ENCODE measurements around the gene APOA5. TPM values are rescaled to one million over a fixed set of nuclear protein-coding genes. Genes with fewer than 3 reads are reported as not detected.

The APOA5 gene
- polyA plus RNA-seq, 2 of the 4 experiments (the other 2 are of a cell fraction) = not detected

DNA sequence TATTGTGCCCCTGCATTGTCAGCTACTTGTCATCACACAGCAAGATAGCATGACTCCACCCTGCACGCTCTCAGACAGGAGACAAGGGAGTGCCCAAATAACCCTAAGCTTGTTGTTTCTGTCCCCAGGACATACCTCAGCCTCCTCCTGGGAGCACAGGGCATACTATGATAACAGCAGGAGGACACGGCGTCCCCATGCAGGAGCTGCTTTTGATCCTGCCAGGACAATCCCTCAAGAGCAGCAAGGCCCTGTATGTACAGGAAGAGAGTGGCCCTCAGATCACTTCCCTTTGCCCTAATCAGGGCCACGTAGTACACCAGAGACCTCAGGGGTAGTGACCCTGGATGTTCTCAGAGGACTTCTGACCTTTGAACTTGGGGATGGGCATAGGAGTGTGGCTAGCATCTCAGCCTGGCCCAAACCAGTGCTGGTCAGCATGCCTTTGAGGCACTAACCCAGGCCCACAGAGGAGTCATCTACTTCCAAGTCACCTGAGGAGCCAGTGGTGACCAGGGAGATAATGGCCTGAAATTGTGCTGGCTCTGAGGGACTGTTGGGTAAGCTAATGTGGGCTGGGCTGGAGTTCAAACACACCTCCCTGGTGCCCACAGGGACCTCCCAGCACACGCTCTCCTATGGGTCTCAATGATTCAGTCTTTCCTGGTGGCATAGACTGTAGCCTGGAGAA is 22.2 kb upstream of the APOA5 start:
- 0 out of 3 replicates have a peak, but pooled peaks cover 3% of the 10 kb centered on the region for H3K4me1 ChIP-seq
- H3K27ac ChIP-seq = no peak overlapping the region
- POLR2A ChIA-PET = no interaction called here
- FAIRE-seq (no peak), ATAC-seq (no peak), DNase-seq (ENCODE audit: low read depth in 1 of 2, low spot score in 1 of 2) (no peak)
- WGBS (ENCODE audit: missing lambda C conversion rate) = 62% methylated on average over 4 of the region's 5 CpGs
- H3K9me3 ChIP-seq = no peaks in the 10 kb centered on the region
- TF ChIP-seq, protein P1, sequence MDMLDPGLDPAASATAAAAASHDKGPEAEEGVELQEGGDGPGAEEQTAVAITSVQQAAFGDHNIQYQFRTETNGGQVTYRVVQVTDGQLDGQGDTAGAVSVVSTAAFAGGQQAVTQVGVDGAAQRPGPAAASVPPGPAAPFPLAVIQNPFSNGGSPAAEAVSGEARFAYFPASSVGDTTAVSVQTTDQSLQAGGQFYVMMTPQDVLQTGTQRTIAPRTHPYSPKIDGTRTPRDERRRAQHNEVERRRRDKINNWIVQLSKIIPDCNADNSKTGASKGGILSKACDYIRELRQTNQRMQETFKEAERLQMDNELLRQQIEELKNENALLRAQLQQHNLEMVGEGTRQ (IDR thresholded peaks at IDR 0.05) = no peak
- TF ChIP-seq, protein P2, sequence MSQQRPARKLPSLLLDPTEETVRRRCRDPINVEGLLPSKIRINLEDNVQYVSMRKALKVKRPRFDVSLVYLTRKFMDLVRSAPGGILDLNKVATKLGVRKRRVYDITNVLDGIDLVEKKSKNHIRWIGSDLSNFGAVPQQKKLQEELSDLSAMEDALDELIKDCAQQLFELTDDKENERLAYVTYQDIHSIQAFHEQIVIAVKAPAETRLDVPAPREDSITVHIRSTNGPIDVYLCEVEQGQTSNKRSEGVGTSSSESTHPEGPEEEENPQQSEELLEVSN (IDR thresholded peaks at IDR 0.05; ENCODE audit: borderline replicate concordance, low read depth) = no peak
- no peak for TF ChIP-seq SREBF2 (IDR thresholded peaks at IDR 0.05)
- TF ChIP-seq EHMT2 (IDR thresholded peaks at IDR 0.05; ENCODE audit: low read depth) = no peak
- no peak for TF ChIP-seq MYC (IDR thresholded peaks at IDR 0.05; ENCODE audit: borderline replicate concordance, low read length)
- TF ChIP-seq, protein P3, sequence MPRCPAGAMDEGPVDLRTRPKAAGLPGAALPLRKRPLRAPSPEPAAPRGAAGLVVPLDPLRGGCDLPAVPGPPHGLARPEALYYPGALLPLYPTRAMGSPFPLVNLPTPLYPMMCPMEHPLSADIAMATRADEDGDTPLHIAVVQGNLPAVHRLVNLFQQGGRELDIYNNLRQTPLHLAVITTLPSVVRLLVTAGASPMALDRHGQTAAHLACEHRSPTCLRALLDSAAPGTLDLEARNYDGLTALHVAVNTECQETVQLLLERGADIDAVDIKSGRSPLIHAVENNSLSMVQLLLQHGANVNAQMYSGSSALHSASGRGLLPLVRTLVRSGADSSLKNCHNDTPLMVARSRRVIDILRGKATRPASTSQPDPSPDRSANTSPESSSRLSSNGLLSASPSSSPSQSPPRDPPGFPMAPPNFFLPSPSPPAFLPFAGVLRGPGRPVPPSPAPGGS (IDR thresholded peaks at IDR 0.05) = no peak
- TF ChIP-seq ZNF302 (CRISPR knock-in tag; IDR thresholded peaks at IDR 0.05) = no peak
- TF ChIP-seq ZSCAN20 (CRISPR knock-in tag; IDR thresholded peaks at IDR 0.05) = no peak
- no peak for TF ChIP-seq POLR2AphosphoS2 (conservative IDR thresholded peaks at IDR 0.05; ENCODE audit: low read length)
- TF ChIP-seq, protein P4, sequence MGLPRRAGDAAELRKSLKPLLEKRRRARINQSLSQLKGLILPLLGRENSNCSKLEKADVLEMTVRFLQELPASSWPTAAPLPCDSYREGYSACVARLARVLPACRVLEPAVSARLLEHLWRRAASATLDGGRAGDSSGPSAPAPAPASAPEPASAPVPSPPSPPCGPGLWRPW (IDR thresholded peaks at IDR 0.05) = no peak
- no peak for TF ChIP-seq NFE2L2 (conservative IDR thresholded peaks at IDR 0.05; ENCODE audit: low read length)
- TF ChIP-seq, protein P5, sequence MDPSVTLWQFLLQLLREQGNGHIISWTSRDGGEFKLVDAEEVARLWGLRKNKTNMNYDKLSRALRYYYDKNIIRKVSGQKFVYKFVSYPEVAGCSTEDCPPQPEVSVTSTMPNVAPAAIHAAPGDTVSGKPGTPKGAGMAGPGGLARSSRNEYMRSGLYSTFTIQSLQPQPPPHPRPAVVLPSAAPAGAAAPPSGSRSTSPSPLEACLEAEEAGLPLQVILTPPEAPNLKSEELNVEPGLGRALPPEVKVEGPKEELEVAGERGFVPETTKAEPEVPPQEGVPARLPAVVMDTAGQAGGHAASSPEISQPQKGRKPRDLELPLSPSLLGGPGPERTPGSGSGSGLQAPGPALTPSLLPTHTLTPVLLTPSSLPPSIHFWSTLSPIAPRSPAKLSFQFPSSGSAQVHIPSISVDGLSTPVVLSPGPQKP (IDR thresholded peaks at IDR 0.05; ENCODE audit: low read depth, low read length) = no peak
- TF ChIP-seq, protein P6, sequence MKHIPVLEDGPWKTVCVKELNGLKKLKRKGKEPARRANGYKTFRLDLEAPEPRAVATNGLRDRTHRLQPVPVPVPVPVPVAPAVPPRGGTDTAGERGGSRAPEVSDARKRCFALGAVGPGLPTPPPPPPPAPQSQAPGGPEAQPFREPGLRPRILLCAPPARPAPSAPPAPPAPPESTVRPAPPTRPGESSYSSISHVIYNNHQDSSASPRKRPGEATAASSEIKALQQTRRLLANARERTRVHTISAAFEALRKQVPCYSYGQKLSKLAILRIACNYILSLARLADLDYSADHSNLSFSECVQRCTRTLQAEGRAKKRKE (CRISPR knock-in tag; IDR thresholded peaks at IDR 0.05; ENCODE audit: low read depth) = no peak
- TF ChIP-seq, protein P7, sequence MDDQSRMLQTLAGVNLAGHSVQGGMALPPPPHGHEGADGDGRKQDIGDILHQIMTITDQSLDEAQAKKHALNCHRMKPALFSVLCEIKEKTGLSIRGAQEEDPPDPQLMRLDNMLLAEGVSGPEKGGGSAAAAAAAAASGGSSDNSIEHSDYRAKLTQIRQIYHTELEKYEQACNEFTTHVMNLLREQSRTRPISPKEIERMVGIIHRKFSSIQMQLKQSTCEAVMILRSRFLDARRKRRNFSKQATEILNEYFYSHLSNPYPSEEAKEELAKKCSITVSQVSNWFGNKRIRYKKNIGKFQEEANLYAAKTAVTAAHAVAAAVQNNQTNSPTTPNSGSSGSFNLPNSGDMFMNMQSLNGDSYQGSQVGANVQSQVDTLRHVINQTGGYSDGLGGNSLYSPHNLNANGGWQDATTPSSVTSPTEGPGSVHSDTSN (IDR thresholded peaks at IDR 0.05) = no peak
- no peak for TF ChIP-seq HEYL (CRISPR knock-in tag; IDR thresholded peaks at IDR 0.05)
- CTCF ChIA-PET = interaction anchor here (0.8 kb wide), 1 partner anchor 66 kb away, joined by 3 read pairs; no protein-coding TSS in a partner anchor
- no peak overlapping the region for H3K4me2 ChIP-seq
- H3K4me3 ChIP-seq = no peak overlapping the region

DNA sequence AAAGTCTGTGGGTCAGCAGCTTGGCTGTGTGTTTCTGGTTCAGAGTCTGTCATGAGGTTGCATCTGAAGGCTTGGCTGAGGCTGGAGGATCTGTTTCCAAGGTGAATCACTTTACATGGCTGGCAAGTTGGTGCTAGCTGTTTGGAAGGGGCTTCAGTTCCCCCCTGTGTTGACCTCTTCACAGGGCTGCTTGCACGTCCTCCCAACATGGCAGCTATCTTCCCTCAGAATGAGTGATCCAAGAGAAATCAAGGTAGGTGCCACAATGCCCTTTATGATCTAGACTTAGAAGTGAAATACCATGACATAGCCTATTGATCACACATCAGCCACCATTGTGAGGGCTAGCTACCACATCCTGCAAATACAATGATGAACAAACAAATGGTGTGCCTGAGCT is 21.5 kb upstream of the APOA5 start:
- Histone ChIP-seq H3K9me3 (no peaks in the 10 kb centered on the region), H3K4me3 (no peak overlapping the region), H3K27ac (no peak overlapping the region), H3K4me1 (peaks cover 7% of the 10 kb centered on the region; the same call in 1 of the 3 replicates), H3K4me2 (no peak overlapping the region)
- no peak for DNase-seq (ENCODE audit: low read depth in 1 of 2, low spot score in 1 of 2)
- POLR2A ChIA-PET = no interaction called here
- ATAC-seq = no peak
- CTCF ChIA-PET = interaction anchor here (0.8 to 1.5 kb wide), 5 partner anchors 11 to 67 kb away, joined by 3 to 4 read pairs (median 3); partner anchors contain the start of genes APOA1 and APOA5
- FAIRE-seq = no peak
- 86% methylated on average over 1 of the region's 1 CpG for WGBS (ENCODE audit: missing lambda C conversion rate)
- TF ChIP-seq PHF8 (IDR thresholded peaks at IDR 0.05; ENCODE audit: borderline replicate concordance, low read depth) (no peak), RARB (CRISPR knock-in tag; IDR thresholded peaks at IDR 0.05) (no peak), TP53 (CRISPR knock-in tag; IDR thresholded peaks at IDR 0.05) (no peak), MYC (IDR thresholded peaks at IDR 0.05; ENCODE audit: borderline replicate concordance, low read length) (no peak), EHMT2 (IDR thresholded peaks at IDR 0.05; ENCODE audit: low read depth) (no peak), POLR2AphosphoS2 (conservative IDR thresholded peaks at IDR 0.05; ENCODE audit: low read length) (no peak), RNF2 (IDR thresholded peaks at IDR 0.05; ENCODE audit: borderline replicate concordance, low read depth) (no peak), HOXB5 (CRISPR knock-in tag; IDR thresholded peaks at IDR 0.05) (no peak), SMC3 (IDR thresholded peaks at IDR 0.05) (no peak)
- TF ChIP-seq, protein P8, sequence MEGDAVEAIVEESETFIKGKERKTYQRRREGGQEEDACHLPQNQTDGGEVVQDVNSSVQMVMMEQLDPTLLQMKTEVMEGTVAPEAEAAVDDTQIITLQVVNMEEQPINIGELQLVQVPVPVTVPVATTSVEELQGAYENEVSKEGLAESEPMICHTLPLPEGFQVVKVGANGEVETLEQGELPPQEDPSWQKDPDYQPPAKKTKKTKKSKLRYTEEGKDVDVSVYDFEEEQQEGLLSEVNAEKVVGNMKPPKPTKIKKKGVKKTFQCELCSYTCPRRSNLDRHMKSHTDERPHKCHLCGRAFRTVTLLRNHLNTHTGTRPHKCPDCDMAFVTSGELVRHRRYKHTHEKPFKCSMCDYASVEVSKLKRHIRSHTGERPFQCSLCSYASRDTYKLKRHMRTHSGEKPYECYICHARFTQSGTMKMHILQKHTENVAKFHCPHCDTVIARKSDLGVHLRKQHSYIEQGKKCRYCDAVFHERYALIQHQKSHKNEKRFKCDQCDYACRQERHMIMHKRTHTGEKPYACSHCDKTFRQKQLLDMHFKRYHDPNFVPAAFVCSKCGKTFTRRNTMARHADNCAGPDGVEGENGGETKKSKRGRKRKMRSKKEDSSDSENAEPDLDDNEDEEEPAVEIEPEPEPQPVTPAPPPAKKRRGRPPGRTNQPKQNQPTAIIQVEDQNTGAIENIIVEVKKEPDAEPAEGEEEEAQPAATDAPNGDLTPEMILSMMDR (IDR thresholded peaks at IDR 0.05) = no peak
- TF ChIP-seq, protein P1 (IDR thresholded peaks at IDR 0.05) = no peak
- TF ChIP-seq, protein P2 (IDR thresholded peaks at IDR 0.05; ENCODE audit: borderline replicate concordance, low read depth) = no peak
